GM20000 (cell line): ENCODE measurements around the gene ERN2.
A peak's percentile ranks its signal among the peaks of the same experiment; 100 is the strongest.

ENCODE experiments used
- DNase-seq: peaks from one replicate; pipeline ENCODE4 v3.0.0; 2012; ENCODE audit warnings: low spot score
- CTCF ChIP-seq: IDR thresholded peaks from 2 replicates; pipeline ENCODE4 v1.5.1; 2012; ENCODE audit warnings: mild to moderate bottlenecking, control low read depth; ENCODE audit errors: extremely low read depth, missing control alignments

The ERN2 gene

DNA sequence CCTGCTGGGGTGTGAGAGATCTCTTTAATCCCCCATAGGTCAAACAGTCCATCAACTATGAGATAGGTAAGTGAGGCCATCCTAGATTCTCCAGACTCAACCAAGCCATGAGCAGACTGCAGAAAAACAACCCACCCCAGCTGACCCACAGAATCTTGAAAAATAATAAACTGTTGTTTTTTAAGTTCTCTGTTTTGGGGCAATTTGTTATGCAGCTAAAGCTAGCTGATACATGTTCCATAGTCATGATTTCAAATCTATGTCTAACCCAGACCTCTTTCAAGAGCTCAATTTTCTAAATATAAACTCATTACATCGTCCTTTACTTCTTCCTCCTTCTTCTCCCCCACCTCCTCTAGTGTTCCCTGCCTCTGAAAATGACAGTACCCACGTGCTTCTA lies 10.1 kb downstream of the ERN2 start:
- TF ChIP-seq CTCF: no peak
- no peak for DNase-seq

DNA sequence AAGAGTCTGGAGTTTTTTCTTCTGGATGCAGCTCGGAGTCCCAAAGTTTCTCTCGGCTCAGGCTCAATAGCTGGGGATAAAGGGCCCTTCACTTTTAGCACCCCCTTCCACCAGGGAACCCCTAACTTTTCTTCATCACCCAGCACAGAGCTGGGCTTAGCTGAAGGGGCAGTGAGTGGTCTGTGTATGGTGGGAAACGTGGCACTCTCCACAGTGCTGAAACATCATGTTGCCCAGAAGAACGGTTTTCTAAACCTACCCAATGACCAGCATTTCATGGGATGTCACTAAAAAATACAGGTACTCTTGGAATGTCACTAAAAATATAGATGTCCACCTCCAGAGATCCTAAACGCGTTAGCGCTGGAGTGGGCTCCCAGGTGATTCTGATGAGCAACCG lies 12.0 kb downstream of the ERN2 start:
- DNase-seq: no peak
- no peak for TF ChIP-seq CTCF

DNA sequence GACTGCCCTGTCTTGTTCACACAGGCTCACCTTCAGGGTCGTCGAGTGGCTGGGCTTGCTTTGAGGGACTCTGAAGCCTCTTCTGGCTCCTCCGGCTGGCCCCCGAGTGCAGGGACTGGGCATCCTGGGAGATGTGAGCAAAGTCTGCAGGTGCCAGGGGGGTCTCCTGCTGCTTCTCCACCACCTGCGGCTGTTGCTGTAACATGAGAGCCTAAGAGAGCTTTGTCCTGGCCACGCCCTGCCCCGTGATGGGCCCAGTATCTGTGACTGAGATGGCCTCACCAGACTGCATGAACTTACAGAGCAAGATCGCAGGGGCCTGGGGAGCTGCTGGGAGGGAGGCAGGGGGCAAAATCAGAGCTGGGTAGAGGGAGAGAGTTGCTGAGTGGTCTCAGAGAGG lies 12.5 kb downstream of the ERN2 start:
- TF ChIP-seq CTCF: no peak
- no peak for DNase-seq

DNA sequence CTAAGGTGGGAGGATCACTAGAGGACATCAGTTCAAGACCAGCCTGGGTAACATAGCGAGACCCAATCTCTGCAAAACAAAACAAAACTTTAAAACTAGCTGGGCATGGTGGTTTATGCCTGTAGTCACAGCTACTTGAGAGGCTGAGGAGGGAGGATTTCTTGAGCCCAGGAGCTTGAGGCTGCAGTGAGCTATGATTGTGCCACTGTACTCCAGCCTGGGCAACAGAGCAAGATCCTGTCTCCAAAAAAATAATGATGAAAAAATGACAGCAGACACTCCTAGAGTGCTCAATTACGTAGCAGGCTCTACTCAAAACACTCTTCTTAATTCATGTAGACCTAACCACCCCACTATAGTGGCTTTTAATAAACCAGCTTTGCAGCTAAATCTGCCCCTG lies 12.9 kb downstream of the ERN2 start:
- no peak for DNase-seq
- TF ChIP-seq CTCF: no peak

GRCh38 chr16:23699100-23699499 lies 13.9 kb downstream of the ERN2 start:
- no peak for TF ChIP-seq CTCF

GRCh38 chr16:23695756-23696155 lies 17.3 kb downstream of the ERN2 start:
- no peak for TF ChIP-seq CTCF
- DNase-seq: no peak

More at GRCh38 chr16:23699100-23699499, 13.9 kb downstream of the ERN2 start:
- peak; percentile 45 for DNase-seq

GRCh38 chr16:23694644-23695373 lies 18.2 kb downstream of the ERN2 start:
- no peak for DNase-seq
- no peak for TF ChIP-seq CTCF
